Lower leg skin (tissue), 3 donors: ENCODE data around the gene PCMTD2.

Source experiments
- CTCF ChIP-seq, 3 donors: fragments of 450-650 bp; IDR thresholded peaks; one replicate each; pipeline ENCODE4 v1.5.1; 2016; ENCODE audit warnings: antibody characterized with exemption in 3 of 3, mild to moderate bottlenecking in 3 of 3, moderate library complexity in 2 of 3
- POLR2A ChIP-seq, 2 donors: fragments of 450-650 bp; IDR thresholded peaks; one replicate each; pipeline ENCODE4 v1.6.1; 2016 to 2017; ENCODE audit warnings: antibody characterized with exemption in 2 of 2, mild to moderate bottlenecking in 1 of 2, moderate library complexity in 1 of 2

GRCh38 chr20:64222851-64223525 lies 32.6 kb upstream of the PCMTD2 start:
- TF ChIP-seq CTCF (IDR thresholded peaks at IDR 0.05): no peak
- no peak for TF ChIP-seq POLR2A (IDR thresholded peaks at IDR 0.05)
